NCI-H345 (cell line): ENCODE measurements around the gene ACSL4.
"Not testable (repeated sequence)": the region's sequence is repeated elsewhere in the genome, so short reads cannot be mapped to it uniquely, and the experiment has no call there.

Experiments
- DNase-seq: peaks from one replicate; lab custom pipeline; 2025; lab: John Stamatoyannopoulos, UW

Gene ACSL4

DNA sequence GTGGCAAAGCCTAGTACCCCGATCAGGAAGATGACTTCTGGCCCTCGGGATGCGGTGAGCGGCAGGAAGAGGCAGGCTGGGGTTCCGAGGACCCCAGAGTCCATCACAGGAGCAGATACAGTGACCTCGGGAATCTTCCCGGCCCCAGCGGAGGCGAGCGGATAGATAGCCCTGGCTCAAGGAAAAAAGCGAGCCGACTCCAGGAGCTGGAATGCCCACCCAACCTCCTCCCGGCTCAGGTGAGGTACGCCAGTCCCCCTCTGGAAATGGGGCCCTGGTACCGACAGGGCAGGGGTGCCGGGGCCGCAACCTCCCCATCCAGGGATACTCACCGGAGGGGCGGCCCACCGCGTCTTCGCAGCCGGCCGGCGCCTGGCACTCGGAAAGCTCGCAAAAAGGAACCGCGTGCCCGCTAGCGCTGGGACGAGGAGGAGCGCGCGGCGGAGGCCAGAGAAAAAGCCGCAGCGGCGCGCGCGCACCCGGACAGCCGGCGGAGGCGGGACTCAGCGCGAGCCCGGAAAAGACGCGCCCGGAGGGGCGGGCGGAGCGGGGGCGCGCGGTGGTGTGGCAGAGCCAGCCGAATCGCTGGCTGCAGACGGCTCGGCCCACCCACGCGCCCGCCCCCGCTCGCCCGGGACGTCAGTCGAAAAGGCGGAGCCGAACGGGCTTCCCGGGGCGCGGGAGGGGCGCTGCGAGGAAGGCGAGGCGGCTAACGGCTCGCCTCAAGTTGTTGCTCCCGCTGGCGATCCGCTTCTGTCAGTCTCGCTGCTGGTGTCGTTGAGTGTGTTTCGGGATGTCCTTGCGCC is at the start of gene ACSL4:
ACSL4 (minus strand) TSS at position 451 of the 806 bp plus-strand sequence. CDS start 49,894 bp downstream, outside the sequence.
- DNase-seq, result peak; percentile 90

DNA sequence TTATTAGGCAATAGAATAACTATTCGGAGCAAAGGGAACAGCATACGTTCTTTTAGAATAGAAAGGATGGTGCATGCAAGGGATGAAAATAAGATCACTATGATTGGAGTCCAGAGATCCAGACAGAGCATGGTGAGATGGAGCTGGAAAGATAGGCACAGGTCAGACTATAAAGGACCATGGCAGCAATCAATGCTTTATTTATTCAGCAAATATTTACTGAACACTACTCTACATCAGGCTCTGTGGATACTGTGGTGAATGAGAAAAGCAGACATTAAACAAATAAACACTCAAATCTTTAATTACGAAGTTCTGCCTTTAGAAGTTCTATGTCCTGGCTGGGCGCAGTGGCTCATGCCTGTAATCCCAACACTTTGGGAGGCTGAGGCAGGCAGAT is 44.7 kb upstream of the ACSL4 start:
- DNase-seq, result no peak

DNA sequence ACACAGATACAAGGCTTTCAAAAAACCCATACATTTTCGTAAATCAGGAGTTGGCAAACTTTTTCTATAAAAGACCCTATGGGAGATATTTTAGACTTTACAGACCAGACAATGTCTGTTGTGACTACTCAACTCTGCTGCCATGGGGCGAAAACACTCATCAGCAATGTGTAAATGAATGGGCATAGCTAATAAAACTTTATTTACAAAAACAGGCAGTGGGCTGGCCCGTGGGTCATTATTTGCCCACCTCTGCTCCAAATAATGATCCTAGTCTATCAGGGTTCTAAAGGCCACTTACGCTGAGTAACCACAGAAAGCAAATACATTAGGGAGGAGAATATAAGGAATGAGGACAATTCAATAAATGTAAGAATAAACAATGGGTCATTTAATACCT is 43.9 kb upstream of the ACSL4 start:
- no peak for DNase-seq

DNA sequence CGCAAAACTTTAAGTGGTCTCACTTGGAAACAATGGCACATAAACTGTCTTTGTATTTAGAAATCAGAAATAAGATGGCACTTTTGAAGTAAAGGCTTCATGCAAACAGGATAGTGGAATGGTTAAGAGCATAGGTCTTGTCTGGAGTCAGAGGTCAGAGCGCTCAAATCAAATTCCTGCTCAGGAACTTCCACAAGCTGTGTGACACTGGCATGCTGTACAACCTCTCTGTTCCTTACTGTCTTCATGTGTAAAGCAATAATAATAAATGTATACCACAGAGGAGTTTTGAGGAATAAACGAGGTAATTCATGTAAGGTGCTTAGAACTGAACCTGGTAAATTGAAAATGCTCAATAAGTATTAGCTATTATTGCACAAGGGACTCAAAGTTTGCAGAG is 43.4 kb upstream of the ACSL4 start:
- no peak for DNase-seq

DNA sequence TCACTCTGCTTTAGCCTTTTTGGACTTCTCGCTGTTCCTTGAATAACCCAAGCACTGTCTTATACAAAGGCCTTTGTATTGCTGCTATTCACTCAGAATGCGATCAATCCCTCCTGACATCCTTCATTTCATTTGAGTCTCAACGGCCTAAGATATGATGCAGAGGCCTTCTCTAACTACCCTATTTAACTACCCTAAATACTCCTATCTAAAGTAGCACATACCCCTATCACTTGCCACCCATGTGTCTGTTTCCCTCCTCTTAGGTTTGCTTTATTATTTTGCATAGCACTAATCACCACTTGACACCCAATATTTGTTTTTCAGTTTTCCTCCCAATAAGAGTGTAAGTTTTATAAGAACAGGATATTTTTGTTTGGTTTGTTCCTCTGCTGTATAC is 42.3 kb upstream of the ACSL4 start:
- DNase-seq, result no peak

DNA sequence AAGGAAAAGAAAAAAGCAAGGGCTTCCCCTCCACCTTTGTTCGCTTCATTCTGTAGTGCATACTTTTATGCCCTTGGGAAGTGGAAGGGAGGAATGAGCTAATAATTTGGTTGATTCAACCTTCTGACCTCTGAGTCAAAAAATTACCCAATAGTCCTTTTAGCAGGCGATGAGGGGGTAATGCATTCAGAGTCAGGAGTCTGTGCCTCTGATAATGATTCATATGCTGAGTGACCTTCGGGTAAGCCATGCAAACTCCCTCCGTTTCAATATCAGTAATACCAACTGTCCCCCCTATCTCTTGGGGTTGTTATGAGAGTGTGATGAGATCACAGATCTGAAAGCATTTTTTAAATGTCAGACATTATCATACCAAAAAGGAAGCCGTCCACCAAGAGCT is 41.6 kb upstream of the ACSL4 start:
- DNase-seq, result no peak

DNA sequence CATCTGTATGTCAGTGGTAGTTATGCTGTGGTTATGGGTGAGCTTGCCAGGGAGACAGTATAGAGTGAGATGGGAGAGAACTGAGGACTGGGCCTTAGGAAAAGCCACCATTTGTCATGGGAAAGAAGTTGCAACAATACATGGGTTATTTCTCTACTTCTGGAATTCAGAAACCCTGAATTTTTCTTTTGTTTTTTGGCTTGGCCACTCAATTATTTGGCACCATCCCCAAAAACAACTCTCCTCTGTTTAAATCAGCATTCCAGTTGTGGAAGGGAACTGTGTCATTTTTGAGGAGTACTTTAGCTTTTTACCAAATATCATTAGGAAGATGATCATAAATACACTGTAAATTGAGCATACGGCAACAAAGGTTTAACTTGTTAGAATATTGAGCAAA is 41.1 kb upstream of the ACSL4 start:
- no peak for DNase-seq

DNA sequence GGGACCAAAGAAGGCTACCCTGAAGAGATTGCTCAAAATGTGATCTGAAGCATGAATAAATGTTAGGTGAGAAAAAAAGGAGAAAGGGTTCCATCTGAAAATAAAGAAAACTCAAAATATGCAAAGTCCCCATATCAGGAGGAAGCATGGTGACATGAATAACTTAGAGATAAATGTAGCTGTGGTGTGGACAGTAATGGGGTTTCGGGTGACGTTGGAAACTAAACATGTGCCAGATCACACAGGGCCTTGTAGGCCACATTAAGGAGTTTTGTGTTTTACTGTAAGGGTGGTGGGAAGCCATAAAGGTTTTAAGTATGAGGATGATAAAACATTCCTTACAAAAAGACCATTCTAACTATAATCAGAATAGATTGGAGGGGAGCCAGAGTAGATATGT is 40.3 kb upstream of the ACSL4 start:
- DNase-seq, result no peak

DNA sequence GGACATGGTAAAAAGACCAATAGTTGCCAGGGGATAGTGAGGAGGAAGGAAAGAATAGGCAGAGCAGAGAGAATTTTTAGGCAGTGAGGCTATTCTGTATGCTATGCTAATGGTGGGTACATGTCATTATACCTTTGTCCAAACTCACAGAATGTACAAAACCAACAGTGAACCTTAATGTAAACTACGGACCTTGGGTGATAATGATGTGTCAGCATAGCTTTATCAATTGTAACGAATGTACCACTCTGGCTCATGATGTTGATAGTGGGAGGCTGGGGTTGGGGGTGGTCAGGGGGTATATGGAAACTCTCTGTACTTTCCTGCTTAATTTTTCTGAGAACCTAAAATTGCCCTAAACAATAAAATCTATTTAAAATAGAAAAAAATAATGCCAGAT is 37.7 kb upstream of the ACSL4 start:
- no peak for DNase-seq

DNA sequence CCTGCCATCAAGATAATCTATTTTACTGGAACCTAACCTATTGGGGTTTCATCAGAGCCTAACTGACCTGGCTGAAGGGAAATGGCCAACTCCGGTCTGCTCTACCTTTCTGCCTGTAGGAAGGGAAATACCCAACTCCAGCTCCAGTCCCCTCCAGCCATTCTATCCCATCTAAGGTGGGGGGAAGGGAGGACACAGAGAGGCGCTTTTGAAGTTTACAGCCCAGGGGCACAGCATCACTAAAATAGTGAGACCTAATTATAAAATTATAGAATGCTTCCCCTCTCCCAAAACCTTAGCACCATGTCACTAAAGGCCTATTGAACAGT is 27.8 kb upstream of the ACSL4 start:
- DNase-seq, result no peak

DNA sequence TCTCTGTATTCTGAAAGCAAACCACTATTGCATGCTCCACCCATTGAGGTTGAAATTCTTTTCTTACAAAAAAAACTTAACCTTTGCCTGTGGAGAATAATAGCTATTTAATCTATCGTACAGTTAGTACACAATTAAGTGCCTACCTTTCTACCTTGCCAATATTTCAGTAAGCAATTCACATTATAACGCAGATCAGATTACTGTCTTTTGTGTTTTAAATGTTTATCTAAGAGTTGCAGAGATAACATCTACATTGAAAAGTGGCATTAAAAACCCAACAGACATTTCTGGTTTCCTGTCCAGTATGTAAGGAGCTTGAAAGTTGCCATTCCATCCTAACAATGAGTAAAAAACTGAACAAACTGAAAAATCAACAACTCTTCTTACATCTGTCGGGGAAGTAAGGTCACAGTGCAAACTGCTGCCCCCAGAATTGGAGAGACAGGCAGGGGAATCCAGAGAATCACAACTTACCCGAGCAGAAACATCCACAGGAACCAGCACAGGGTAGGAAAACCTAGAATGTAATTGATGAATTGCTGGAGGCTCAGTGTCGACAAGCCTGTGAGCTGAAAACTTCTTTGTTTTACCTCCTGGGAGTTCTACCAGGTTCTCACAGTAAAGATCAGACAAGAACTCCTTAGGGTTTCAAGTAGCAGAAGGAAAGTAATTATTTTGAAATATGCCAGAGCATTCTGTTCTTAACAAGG is 27.3 kb upstream of the ACSL4 start:
- DNase-seq, result no peak

DNA sequence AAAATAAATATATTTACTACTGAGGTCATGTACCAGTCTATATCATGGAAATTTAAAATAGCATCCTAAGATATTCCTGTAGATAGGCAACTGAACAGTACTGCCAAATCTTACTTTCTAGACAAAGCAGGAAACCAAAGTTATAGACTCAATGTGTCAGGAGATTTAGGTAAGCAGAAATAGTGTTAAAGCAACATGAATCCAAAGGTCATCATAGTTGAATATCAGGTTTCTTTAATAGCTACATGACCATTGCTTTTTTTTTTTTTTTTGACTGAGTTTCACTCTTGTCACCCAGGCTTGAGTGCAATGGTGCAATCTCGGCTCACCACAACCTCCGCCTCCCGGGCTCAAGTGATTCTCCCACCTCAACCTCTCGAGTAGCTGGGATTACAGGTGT is 20.2 kb upstream of the ACSL4 start:
- DNase-seq, result no peak

DNA sequence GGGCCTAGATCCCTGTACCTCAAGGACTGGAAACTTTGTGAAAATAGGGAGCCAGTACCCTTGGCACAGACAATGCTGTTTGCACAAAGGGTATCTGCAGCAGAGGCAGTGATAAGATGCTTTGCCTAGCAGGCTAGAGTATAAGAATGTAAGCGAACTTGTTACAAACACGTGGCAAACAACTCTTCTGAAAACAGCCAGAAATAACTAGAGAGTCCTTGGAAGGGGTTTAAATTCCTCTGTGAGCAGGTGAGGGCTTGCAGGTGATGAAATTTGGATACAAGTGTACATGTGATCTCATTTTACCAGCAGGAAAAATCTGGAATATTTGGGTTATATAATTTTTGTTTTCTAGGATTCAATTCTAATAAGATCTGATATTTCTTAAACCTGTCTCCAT is 18.6 kb upstream of the ACSL4 start:
- no peak for DNase-seq

DNA sequence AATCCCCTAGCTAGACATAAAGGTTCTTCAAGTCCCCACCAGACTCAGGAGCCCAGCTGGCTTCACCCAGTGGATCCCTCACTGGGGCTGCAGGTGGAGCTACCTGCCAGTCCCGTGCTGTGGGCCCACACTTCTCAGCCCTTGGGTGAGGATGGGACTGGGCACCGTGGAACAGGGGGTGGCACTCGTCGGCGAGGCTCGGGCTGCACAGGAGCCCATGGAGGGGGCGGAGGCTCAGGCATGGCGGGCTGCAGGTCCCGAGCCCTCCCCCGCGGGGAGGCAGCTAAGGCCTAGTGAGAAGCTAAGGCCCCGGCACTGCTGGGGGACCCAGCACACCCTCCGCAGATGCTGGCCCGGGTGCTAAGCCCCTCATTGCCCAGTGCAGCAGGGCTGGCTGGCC is 16.1 kb upstream of the ACSL4 start:
- no peak for DNase-seq

DNA sequence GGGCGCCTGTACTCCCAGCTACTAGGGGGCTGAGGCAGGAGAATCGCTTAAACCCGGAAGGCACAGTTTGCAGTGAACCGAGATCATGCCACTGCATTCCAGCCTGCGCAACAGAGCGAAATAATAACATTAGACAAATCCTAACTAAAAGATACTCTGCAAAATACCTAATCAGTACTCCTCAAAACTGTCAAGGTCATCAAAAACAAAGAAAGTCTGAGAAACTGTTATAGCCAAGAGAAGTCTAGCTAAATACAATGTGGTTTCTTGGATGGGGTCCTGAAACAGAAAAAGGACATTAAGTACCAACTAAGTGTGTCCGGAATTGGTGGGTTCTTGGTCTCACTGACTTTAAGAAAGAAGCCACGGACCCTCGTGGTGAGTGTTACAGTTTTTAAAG is 14.6 kb upstream of the ACSL4 start:
- no peak for DNase-seq

DNA sequence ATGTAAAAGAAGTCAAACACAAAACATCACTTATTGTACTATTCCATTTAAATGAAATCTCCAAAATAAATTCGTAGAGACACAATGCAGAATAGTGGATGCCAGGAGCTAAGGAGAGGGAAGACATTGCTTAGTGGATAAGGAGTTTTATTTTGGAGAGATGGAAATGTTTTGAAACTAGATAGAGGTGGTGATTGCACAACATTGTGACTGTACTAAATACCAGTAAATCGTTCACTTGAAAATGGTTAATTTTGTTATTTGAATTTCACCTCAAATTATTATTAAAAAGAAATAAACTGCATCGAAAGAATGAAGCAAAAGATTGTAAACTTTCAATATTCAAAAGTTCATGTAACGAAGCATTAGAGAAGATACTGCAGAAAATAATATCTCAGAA is 9.7 kb upstream of the ACSL4 start:
- DNase-seq, result no peak

DNA sequence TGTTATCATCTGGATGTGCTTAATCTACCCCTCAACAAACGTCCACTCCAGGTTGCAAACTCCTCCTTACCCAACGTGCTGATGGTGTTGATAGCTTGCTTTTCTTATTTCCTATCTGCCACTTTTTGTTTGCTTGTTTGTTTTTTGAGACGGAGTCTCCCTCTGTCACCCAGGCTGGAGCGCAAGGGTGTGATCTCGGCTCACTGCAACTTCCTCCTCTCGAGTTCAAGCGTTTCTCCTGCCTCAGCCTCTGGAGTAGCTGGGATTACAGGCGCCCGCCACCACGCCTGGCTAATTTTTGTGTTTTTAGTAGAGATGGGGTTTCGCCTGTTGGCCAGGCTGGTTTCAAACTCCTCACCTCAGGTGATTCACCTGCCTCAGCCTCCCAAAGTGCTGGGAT is 7.8 kb upstream of the ACSL4 start:
- not testable (repeated sequence) for DNase-seq

DNA sequence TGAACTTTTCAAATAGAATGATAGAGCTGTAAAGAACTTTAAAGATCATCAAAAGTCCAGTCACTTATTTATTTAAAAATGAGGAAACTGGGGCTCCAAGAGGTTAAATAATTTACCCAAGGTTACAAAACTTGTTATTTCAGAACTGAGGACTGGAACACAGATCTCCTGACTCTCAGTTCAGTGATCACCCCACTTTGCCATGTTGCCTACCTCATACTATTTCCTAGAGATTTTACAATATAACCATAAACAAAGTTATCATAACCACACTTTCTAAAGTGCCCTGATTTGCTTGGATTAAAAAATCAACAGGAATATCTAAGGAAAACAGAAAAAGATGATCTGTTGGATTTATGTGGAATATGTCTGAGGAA is 7.4 kb upstream of the ACSL4 start:
- no peak for DNase-seq

DNA sequence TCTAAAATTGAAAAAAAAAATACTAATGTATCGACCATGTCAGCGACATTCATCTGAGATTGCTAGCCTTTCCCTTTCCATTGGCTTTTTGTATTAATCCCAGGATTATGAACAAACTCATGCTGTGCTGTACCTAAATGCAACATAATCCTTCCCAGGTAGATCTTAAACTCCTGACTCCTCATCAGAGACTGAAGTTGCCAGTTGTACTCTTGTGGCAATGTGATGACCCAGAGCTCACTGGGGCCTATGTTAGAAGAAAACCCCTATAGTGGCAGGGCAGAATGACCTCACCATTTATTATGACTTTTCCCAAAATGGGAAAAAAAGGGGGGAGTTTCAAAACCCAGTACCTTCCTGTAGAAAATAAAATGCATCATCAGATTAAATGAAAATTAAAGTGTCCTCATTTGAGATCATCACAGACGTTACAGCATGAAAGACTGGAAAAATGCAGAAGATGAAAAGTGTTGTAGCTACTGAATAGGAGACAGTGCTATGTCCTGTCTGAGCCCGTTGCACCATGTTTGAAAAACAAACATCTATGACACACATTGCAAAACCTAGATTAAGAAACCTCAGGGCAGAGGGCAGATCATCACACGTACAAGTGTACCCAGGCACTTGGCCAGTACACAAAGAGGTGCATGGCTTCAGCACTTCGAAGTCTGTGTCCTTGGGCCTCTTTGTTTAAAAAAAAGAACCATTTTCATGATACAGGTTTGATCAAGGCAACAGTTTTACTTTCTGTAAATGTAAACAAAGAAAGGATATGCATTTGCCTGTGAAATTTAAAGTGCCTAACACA is 6.8 kb upstream of the ACSL4 start:
- DNase-seq, result no peak

DNA sequence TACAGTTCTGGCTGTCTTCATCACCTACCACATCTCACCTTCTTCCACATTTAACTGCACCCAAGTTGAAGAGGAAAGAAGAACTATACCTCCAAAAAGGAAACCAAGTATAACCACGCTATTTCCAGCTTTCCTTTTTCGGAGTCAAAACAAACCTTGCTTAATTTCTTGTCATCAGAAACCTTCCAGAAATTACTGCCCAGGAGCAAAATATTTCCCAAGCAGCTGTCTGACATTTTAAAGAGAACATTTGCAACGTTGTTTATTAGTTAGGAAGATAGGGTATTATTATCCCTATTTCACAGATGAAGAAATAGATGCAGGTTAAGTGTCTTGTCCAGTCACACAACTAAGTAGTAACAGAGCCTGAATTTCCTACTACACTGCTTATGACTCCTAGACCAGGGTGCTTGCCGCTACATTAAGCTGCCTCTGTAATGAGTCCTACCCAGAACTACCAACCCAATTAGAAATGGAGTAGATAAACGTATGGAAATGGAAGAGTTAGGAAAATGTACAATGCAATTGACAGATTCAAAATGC is 2.2 kb upstream of the ACSL4 start:
- DNase-seq, result no peak

DNA sequence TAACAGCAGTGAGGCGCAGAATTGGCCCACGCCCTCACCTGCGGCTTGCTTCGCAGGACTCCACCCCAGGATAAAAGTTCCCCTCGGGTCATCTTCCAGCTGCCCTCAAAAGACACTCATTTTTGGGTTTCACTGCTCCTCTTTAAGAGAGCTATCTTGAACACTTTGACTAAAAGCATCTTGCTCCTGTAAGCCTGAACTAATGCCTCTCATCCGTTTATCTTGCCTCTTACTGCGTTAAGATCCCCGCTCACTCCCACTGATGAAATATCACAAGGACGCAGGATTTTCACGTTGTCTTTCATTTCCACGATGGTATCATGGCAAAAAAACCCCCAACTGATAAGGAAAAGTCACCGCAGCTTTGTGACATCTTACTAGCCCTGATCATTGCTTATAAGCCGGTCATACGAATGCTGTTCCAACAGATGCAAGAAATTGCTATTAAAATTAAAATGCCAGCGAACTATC is 591 bp upstream of the ACSL4 start:
- no peak for DNase-seq

DNA sequence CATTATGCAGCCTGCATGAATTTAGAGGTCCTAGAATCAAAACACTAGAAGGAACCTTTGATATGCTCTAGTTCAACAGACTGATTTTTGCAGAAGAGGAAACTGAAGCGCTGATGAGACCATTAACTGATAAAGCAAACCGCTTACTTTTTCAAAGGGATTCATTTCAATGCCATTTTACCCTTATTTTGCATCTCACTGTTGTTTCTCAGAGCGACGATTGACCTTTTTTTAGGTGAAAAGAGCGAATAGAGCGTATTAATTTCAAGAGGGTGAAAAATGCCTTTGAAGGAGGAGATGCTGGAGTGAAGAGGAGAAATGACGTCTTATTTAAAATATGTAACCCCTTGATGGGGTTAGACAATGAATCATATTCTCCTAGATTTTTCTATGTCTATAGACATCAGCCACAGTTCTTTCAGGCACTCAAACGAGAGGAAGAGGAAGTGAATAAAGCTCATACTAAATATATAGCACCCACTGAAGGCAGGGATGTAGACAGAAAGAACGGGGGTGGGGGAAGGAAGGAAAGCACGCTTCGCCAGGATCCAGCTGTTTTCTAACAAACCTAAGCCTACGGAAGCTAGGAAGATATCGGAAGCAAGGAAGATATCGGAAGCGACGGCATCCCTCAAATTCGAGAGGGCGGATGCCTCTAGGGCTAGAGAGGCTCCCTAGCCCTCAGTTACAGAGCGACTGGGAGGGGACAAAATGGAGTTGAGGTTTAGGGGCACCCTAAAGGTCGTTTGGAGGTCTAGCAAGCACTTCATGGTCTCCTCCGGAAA is 848 bp downstream of the ACSL4 start:
- peak; percentile 16 for DNase-seq
